GM11168 (cell line): ENCODE measurements around the gene MEF2D.

Experiments
- in situ Hi-C: fragments of 300-500 bp; cut with MboI; formaldehyde crosslinking; loops from one replicate; pipeline ENCODE4 v1.12.0; 2022; ENCODE audit warnings: low sequenced_read_pairs; ENCODE audit not compliant: unreplicated experiment

MEF2D gene

DNA sequence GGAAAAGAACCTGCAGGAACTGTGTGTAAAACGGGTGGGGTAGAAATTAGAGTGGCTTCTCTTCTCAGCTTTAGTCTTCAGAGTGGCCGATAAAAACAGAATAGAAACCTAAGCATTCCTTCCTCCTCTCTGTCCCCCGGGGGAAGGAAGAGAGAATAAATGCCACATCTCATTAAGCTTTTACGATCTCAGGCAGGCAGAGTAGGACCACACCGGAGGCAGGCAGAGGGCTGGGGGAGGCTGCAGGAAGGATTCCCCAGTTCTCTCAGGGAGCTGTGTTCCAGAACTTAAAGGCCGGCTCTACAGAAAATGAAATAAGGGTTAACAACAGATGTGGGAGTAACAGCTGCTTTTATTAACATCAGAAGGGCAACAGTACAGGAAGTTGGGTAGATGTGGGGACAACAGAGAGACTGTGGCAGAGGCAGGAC, 24.5 kb upstream of the MEF2D start:
- in situ Hi-C loops, result no loop called here

DNA sequence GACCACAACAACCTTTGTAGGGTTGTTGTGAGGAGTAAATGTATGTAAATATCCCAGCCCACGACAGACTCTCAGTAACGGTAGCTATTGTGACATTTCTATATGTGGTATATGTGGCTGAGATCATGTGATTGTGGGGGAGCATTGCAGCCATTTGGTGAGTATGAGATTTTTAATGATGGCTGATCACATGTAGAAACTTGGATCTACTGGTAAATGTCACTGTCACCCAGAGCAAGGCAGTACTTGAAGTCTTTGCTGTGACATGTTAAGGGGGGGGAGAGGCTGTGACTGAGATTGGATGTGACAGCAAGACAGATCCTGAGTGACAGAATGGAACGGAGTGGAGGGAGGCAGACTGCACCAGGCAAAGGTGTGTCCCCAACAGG, 23.9 kb upstream of the MEF2D start:
- in situ Hi-C loops, result no loop called here

DNA sequence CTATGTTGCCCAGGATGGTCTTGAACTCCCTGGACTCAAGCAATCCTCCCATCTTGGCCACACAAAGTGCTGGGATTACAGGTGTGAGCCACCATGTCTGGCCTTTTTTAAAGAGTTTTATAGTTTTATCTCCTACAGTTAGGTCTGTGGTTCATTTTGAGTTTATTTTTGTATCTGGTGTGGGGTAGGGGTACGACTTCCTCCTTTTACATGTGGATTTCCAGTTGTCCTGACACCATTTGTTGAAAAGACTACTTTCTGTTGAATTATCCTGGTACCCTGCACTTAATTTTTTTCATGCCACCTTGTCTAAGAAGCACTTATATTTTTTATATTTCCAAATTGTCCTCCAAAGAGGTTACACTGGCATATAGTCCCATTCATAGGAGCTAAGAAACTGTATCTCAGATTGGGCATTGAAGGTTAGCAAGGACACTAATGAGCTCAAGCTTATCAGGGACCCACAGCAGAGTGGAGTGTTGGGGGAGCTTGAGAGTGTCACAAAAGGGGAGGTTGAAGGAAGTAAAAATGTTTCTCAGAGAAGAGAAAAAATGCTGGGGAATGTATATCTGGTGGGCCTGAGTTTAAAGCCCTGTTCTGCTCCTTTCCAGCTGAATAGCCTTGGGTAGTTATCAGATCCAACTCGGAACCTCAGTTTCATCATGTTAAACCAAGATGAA, 23.4 kb upstream of the MEF2D start:
- in situ Hi-C loops, result no loop called here

DNA sequence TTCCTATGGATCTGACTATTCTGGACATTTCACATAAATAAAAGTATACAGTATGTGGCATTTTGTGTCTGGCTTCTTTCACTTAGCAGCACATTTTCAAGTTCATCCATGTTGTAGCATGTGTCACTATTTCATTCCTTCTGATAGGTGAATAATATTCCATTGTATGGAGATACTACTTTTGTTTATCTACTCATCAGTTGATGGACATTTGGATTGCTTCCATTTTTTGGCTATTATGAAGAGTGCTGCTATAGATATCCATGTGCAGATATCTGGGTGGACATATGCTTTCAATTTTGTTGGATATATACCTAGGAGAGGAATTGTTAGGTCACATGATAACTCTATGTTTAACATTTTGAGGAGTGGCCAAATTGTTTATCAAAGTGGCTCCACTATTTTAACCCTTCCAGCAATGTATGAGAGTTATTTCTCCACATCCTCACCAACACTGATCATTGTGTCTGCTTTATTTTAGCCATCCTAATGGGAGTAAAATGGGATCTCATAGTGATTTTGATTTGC, 21.9 kb upstream of the MEF2D start:
- in situ Hi-C loops, result no loop called here

DNA sequence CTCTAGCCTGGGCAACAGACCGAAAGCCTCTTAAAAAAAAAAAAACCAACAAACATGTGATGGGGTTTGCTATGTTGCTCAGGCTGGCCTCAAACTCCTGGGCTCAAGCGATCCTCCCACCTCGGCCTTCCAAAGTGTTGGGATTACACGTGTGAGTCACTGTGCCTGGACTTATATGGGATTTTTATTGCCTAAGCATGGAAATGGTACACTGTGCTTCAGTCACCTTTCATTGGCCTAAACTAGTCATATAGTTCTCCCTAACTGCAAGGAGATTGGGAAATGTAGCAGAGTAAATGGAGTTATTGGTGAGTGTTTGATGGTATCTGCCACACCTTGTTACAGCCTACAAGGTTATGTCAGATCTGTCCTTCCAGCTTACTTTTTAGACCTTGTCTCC, 17.2 kb upstream of the MEF2D start:
- in situ Hi-C loops, result no loop called here

DNA sequence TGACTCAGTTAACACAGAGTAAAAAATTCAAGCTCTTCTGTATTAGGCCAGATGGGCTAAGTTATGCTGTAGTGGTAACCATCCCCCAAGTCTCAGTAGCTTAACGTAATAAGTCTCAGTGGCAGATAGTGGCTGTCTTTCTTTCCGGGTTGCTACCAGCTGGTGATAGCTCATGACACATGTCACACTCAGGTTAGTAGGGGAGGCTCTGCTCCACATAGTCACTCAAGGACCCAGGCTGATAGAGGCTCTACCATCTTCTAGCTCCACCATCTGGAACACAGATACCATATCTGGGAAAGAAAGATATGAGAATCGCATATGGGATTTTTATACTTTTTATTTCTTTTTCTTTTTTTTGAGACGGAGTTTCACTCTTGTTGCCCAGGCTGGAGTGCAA, 16.2 kb upstream of the MEF2D start:
- in situ Hi-C loops, result no loop called here

DNA sequence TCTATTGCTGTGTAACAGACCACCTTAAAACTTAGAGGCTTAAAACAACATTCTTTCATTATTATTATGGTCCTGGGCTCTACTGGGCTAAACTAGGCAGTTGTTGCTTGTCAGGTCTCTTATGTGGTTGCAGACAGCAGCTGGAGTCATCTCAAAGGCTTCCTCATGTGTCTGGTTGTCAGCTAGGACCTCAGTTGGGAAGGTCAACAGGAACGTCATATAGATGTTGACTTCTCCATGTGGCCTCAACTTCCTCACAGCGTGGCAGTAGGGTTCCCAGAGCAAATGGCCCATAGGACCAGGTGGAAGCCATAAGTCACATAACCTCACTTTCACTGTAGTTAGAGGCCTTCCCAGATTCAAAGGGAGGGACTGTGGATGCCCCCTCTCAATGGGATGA, 15.4 kb upstream of the MEF2D start:
- in situ Hi-C loops, result no loop called here

DNA sequence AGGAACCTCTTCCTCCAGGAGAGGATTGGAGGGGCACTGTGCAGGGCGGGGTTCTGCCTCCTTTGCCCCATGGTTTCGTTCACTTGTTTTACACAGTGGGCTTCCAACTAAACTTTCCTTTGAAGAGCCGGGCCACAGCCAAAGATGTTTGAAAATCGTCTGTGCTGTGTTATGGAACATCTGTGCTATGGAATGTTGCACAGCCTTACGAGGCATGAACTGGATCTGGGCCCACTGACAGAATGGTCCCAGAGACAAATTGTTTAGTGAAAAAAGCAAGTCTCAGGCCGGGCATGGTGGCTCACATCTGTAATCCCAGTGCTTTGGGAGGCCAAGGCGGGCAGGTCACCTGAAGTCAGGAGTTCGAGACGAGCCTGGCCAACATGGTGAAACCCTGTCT, 12.6 kb upstream of the MEF2D start:
- in situ Hi-C loops, result no loop called here

DNA sequence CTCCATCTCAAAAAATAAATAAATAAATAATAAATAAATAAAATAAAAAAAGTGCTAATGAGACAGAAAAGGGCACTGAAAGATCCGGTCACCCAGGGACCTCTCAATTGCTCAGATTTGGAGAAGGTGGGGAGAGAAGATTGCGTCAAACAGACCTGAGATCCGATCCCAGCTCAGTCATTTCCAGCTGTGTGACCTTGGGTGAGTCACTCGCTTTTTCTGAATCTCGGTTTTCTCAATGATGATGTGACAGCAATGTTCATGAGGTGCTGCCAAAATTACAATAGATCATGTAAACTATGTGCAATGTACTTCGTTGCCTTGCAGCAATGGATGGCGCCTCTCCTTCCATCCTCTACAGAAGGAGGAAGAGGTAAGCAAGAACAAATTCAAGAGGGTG, 11.1 kb upstream of the MEF2D start:
- in situ Hi-C loops, result no loop called here

DNA sequence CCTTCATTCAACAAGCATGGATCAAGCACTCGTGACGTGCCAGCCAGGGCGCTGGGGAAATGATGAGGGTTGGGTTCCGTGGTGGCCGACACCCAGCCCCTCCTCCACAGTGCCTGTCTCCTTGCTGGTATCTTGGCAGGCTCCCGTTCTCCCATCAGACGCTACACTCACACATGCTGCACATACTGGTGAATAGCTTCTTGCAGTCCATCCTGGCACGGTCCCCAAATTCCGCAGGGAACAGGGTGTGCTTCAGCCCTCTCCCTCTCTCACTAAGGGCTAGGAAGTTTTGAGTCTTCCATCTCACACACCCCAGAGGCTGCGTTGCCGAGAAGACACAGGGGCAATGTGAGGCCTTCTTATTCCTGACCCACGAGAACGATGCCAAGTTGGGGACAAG, 10.1 kb upstream of the MEF2D start:
- in situ Hi-C loops, result no loop called here

DNA sequence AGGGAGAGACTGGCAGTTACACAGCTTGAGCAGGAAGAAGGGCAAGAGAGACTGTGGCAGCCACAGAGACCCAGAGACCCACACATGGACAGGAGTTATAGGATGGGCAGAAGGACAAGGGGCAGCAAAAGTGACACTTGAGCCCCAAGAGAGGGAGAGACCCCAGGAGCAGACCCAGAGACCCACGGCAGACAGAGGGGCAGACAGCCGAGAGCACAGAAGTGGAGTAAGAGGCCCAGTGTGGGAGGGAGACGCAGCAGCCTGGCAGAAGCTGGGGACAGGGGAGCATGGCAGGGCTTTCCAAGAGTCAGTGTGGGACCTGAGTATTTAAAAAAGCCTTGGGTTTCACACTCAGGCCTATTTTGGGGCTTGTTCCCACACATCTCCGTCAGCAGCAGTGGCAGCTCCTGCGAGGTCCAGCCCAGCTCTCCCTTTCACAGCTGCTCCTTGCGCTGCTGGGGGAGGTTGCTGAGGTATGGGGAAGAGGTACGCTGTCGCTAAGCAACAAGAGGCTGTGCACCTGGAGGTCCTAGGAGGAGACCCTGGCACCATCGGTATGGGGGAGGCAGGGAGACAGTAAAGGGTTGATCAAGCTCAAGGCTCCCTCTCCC, 9.0 kb upstream of the MEF2D start:
- in situ Hi-C loops, result no loop called here

DNA sequence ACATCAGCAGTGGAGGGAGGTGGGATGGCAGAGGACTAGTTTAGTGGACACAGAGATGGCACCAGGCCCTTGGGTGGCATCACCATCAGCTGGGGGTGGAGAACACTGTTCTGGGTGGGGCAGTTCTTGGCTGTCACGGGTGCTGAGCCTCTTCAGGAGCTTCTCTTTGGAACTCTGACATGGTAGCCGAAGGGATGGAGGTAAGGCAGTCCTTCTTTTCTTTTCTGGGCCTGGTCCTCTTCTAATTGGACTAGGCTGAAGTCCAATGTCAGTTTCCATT, 8.3 kb upstream of the MEF2D start:
- in situ Hi-C loops, result no loop called here

DNA sequence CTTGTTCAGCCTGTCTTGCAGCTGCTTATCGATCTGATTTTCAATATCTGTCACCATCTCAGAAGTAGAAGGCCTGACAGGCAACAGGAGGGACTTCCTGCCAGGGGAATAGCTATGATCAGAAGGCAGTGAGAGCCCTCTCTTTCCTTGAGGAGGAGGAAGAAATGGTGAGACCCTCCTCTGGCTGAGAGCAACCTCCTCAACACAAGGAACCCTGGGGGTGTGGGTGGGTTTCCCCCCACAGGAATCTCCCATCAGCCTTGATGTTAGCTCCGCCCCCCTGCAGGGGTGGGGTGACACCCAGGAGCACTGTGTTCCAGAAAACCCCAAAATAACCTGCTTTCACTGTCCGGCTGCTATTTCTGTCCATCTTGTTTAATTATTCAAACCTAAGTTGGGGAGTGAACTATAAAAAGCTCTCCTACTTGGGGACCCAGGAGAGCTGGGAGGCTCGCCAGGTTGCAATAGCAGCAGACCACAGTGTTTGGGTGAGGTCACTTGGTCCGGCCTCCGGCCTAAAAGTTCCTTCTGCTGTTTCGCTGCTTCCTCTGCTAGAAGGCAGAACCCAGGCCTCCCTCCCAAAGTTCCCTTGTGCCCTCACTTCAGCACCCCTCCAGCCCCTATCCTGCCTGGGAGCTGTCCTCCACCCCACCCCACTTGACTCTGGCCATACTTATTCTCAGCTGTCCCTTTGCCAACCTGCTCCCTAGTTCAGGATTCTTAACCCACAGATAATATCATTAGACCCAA, 7.8 kb upstream of the MEF2D start:
- in situ Hi-C loops, result no loop called here

DNA sequence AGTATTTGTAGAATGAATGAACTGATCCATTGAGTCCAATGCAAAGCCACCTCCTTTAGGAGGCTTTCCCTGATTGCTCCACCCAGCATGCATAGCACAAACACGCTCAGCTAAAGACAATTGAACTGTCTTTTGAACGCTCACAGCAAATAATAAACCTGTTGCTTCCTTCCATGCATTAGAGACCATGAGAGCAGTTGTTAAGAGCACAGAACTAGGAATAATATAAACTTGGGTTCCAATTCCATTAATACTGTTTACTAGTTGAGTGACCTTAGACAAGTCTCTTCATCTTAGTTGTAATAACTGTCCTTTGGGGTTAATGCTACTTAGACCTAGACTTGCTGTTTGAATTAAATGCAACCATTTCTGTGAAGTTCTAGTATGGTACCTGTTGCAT, 5.9 kb upstream of the MEF2D start:
- in situ Hi-C loops, result no loop called here

DNA sequence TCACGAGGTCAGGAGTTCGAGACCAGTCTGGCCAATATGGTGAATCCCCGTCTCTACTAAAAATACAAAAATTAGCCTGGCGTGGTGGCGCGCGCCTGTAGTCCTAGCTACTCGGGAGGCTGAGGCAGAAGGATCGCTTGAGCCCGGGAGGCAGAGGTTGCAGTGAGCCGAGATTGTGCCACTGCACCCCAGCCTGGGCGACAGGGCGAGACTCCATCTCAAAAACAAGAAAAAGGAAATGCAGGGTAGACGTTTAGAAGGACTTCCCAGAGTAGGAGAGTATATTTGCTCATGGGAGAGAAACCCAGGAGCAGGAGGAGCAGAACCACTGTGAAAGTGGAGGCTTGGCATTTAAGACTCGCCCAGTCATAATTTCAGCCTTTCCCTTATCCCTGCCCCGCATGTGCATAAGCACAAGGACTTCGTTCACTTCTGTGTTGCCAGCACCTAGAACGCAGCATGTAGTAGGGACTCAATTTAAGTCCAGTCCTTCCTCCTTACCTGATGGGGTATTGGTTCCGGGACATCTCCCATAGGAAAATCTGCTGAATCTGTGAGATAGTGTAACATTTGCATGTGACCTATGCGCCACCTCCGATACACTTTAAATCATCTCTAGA, 5.2 kb upstream of the MEF2D start:
- in situ Hi-C loops, result no loop called here

DNA sequence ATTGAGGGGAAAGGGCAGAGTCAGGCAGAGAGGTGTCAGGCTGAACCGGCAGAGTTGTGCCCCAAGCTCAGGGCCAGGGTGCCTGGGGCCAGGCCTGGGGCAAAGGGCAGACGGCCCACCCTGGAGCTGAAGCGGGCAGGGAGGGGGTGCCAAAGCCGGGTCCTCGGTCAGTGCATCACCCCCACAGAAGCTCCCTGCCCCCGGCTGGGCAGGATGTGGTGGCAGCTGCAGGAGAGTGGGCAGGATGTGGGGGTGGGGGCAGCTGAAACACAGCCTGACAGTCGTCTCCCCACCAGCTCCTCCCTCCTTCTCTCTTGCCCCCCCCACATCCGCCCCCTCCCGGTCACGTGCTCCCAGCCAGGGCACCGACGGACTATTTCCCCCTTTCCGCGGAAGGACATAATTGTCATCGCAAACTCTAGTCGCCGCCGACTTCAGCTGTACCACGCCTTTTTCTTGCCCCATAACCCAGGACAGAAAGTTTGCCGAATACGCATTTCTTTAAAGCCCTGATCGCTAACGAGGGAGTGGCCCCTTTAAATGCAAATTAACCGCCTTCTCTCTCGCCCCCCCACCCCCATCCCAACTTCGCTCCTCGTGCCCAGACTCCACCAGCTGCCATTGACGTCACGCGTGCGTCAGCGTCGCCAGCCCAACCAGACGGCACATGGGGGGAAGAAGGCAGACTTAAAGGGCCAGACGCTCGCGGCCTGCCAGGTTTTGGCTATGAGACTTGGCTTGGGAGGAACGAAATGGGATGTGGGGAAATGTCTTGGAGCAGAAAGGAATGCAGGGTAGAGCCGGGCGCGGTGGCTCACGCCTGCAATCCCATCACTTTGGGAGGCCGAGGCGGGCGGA, 4.5 kb upstream of the MEF2D start:
- in situ Hi-C loops, result no loop called here

DNA sequence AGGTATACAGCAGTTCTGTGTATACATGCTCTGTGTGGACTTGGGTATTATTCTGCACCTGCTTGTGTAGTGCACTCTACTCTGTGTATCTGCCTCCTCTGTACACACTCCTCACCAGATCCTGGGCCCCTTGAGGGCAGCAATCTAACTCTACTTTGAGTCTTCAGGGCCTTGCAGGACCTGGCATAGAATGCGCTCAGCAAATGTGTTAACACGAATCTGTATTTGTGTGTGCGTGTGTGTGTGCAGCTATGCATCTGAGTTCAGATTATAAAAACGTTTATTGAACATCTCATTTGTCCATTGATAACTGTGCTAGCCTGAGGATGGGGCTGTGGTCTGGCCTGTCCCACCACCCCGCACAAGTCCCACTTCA, 3.9 kb upstream of the MEF2D start:
- in situ Hi-C loops, result no loop called here

DNA sequence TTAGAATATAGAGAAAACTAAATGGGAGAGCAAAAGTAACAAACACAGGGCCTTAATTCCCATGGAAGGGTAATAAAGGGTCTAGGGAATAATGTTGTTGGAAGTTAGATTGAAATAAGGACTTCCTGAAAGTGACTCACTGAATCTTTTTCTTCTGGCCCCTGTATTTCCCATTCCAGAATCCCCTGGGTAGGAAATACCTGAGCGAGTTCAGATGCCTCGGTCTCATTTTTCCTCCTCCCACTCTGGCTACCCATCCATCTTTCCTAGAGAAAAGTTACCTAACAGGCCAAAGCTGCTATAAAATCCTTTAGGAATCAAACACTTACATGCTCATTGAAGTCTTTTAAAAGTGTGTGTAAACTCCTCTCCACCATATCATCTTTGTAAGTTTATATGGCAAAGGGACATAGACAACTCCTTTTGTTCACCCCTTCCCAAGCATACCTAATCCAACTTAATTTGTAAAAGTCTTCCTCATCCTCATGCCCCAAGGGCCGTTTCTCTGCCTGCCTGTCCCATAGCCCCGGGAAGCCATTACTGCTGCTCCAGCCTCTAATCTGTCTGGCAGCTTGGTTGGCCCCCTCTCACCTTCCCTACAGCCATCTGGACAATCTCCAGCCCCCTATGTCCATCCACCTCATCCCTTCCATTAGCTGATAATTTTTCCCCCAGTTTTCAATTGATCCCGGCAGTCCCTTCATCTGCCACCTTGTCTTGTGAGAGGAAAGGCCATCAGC, 3.3 kb upstream of the MEF2D start:
- in situ Hi-C loops, result no loop called here

DNA sequence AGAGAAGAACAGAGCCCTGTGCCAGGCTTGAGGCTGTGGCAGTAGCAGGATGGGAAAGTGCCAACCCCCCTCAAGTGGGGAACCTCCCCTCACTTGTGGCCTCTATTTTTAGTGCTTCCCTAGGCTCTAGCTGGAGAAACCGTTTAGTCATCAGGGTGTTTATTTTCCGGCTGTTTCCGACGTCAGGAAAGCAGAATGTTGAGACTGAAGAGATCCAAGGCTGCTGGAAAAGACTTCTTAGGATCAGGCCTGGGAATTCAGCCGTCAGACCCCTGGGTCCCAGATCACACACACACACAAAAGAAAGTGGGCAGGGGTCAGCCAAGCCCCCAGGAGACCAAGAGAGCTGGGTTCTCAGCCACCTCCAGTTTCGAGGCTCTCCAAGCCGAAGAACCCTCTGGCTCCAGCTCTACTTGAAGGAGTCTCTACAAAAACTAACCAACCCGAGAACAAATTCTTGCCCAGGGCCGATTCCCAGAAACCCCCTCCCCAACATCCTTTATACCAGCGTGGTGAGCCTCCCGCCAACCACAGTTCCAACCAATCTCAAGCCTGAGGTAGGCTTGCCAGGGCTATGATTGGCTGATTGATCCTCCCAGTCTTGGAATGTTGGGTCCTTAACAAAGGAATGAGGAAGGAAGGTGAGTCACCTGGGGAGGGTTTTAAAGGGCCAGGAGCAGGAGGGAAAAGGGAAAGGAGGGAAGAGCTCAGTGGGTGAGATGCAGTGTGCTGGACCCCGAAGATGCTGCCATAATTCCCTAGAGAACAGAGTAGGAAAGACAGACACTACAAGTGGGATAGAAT, 2.5 kb upstream of the MEF2D start:
- in situ Hi-C loops, result no loop called here
